SK-N-SH treated with all-trans-retinoic acid at 6 μM for 48 hours (cell line): ENCODE results near the gene PPP6C.

ENCODE experiments used
- ATAC-seq: fragments of 200-7000 bp; cut with Tn5 transposase; 3 replicates; pipeline ENCODE4 v1.9.1; 2020; ENCODE audit warnings: mild to moderate bottlenecking, moderate library complexity
- ARNTL ChIP-seq: fragments of 450-650 bp; formaldehyde crosslinking; IDR thresholded peaks from 2 replicates; pipeline ENCODE4 v1.5.0; 2020; ENCODE audit warnings: low read depth, mild to moderate bottlenecking, moderate library complexity, borderline replicate concordance
- BACH2 ChIP-seq: fragments of 250-450 bp; sonication (Bioruptor Pico); IDR thresholded peaks from 2 replicates; pipeline ENCODE4 v1.9.0; 2021; ENCODE audit warnings: mild to moderate bottlenecking, borderline replicate concordance
- CREB5 ChIP-seq: fragments of 250-450 bp; sonication (Bioruptor Pico); IDR thresholded peaks from 2 replicates; pipeline ENCODE4 v1.5.1; 2020; ENCODE audit warnings: low read depth, mild to moderate bottlenecking, moderate library complexity
- CSDC2 ChIP-seq: fragments of 250-450 bp; sonication (Bioruptor Pico); IDR thresholded peaks from 2 replicates; pipeline ENCODE4 v1.5.0; 2020; ENCODE audit warnings: mild to moderate bottlenecking, moderate library complexity
- CSRNP3 ChIP-seq: fragments of 250-450 bp; sonication (Bioruptor Pico); IDR thresholded peaks from 2 replicates; pipeline ENCODE4 v1.5.1; 2021; ENCODE audit warnings: mild to moderate bottlenecking, moderate library complexity
- ESRRG ChIP-seq: fragments of 250-450 bp; sonication (Bioruptor Pico); IDR thresholded peaks from 2 replicates; pipeline ENCODE4 v1.6.1; 2021; ENCODE audit warnings: mild to moderate bottlenecking
- GLIS3 ChIP-seq: fragments of 250-450 bp; sonication (Bioruptor Pico); IDR thresholded peaks from 2 replicates; pipeline ENCODE4 v1.5.0; 2020; ENCODE audit warnings: mild to moderate bottlenecking, moderate library complexity
- ISL1 ChIP-seq: fragments of 250-450 bp; sonication (Bioruptor Pico); IDR thresholded peaks from 2 replicates; pipeline ENCODE4 v2.1.2; 2022; ENCODE audit warnings: mild to moderate bottlenecking, moderate library complexity
- OSR1 ChIP-seq: fragments of 250-450 bp; sonication (Bioruptor Pico); IDR thresholded peaks from 2 replicates; pipeline ENCODE4 v1.8.0; 2022; ENCODE audit warnings: moderate library complexity, mild to moderate bottlenecking, inconsistent platforms
- PATZ1 ChIP-seq: fragments of 250-450 bp; sonication (Bioruptor Pico); IDR thresholded peaks from 2 replicates; pipeline ENCODE4 v1.8.0; 2020; ENCODE audit warnings: mild to moderate bottlenecking, moderate library complexity, borderline replicate concordance
- POU6F1 ChIP-seq: fragments of 250-450 bp; sonication (Bioruptor Pico); IDR thresholded peaks from 2 replicates; pipeline ENCODE4 v1.8.0; 2021; ENCODE audit warnings: low read depth, mild to moderate bottlenecking, moderate library complexity, borderline replicate concordance
- PPARA ChIP-seq: fragments of 250-450 bp; sonication (Bioruptor Pico); IDR thresholded peaks from 2 replicates; pipeline ENCODE4 v1.5.0; 2020; ENCODE audit warnings: mild to moderate bottlenecking, borderline replicate concordance
- RARB ChIP-seq: fragments of 250-450 bp; sonication (Bioruptor Pico); IDR thresholded peaks from 2 replicates; pipeline ENCODE4 v1.8.0; 2021; ENCODE audit warnings: mild to moderate bottlenecking, moderate library complexity
- SNAI2 ChIP-seq: fragments of 250-450 bp; sonication (Bioruptor Pico); IDR thresholded peaks from 2 replicates; pipeline ENCODE4 v1.5.0; 2020; ENCODE audit warnings: mild to moderate bottlenecking, moderate library complexity
- TOX ChIP-seq: fragments of 250-450 bp; sonication (Bioruptor Pico); IDR thresholded peaks from 2 replicates; pipeline ENCODE4 v1.8.0; 2021; ENCODE audit warnings: mild to moderate bottlenecking, moderate library complexity, borderline replicate concordance
- TSHZ2 ChIP-seq: fragments of 250-450 bp; sonication (Bioruptor Pico); IDR thresholded peaks from 2 replicates; pipeline ENCODE4 v1.5.0; 2020; ENCODE audit warnings: mild to moderate bottlenecking, moderate library complexity
- ZFP3 ChIP-seq: fragments of 250-450 bp; sonication (Bioruptor Pico); IDR thresholded peaks from 2 replicates; pipeline ENCODE4 v1.5.0; 2020; ENCODE audit warnings: mild to moderate bottlenecking, moderate library complexity
- ZNF565 ChIP-seq: fragments of 450-650 bp; formaldehyde crosslinking; conservative IDR thresholded peaks from 2 replicates; pipeline ENCODE4 v1.5.0; 2020; ENCODE audit warnings: low read depth, mild to moderate bottlenecking, moderate library complexity
- ZNF8 ChIP-seq: fragments of 450-650 bp; formaldehyde crosslinking; IDR thresholded peaks from 2 replicates; pipeline ENCODE4 v1.5.0; 2020; ENCODE audit warnings: mild to moderate bottlenecking, moderate library complexity

The PPP6C gene

GRCh38 chr9:125141751-125142150, 47.9 kb downstream of the PPP6C start (continued):
- TF ChIP-seq OSR1 (CRISPR knock-in tag) (no peak), RARB (CRISPR knock-in tag) (no peak), BACH2 (CRISPR knock-in tag) (no peak), ESRRG (CRISPR knock-in tag) (no peak), PPARA (CRISPR knock-in tag) (no peak), CSDC2 (no peak), GLIS3 (no peak)

GRCh38 chr9:125141251-125141650, 48.4 kb downstream of the PPP6C start:
- ATAC-seq, result no peak
- TF ChIP-seq BACH2 (CRISPR knock-in tag), result no peak
- TF ChIP-seq ISL1 (CRISPR knock-in tag), result peak; percentile 37; the same call in 1 of the 2 replicates
- TF ChIP-seq GLIS3, result no peak
- TF ChIP-seq, all 23 proteins: peak for 1

GRCh38 chr9:125140576-125140975, 49.0 kb downstream of the PPP6C start:
- TF ChIP-seq CSDC2 (no peak), ISL1 (CRISPR knock-in tag) (no peak), BACH2 (CRISPR knock-in tag) (no peak), TSHZ2 (CRISPR knock-in tag) (no peak), ARNTL (no peak), PPARA (CRISPR knock-in tag) (no peak), SNAI2 (CRISPR knock-in tag) (no peak), ZFP3 (CRISPR knock-in tag) (no peak), CSRNP3 (CRISPR knock-in tag) (no peak), ESRRG (CRISPR knock-in tag) (no peak), TOX (CRISPR knock-in tag) (no peak)
- TF ChIP-seq, all 23 proteins: peak for 0
- ATAC-seq, result no peak

- no peak for TF ChIP-seq TOX (CRISPR knock-in tag)
- no peak for TF ChIP-seq CREB5
- TF ChIP-seq PATZ1 (CRISPR knock-in tag), result no peak
- TF ChIP-seq POU6F1 (CRISPR knock-in tag), result no peak
- TF ChIP-seq ARNTL, result no peak
- no peak for TF ChIP-seq CSDC2
- no peak for TF ChIP-seq CSRNP3 (CRISPR knock-in tag)
- no peak for TF ChIP-seq ZNF8
- no peak for TF ChIP-seq OSR1 (CRISPR knock-in tag)
- TF ChIP-seq ESRRG (CRISPR knock-in tag), result no peak
- TF ChIP-seq ISL1 (CRISPR knock-in tag), result no peak
- TF ChIP-seq ZNF565 (CRISPR knock-in tag), result no peak
- TF ChIP-seq GLIS3, result no peak
- peak; percentile 93 for ATAC-seq
Measured at GRCh38 chr9:125137200-125137599, 52.4 kb downstream of the PPP6C start.
